ENCODE measurements around the gene NRF1.
"Not testable (repeated sequence)": the region's sequence is repeated elsewhere in the genome, so short reads cannot be mapped to it uniquely, and the experiment has no call there.

Gene NRF1

DNA sequence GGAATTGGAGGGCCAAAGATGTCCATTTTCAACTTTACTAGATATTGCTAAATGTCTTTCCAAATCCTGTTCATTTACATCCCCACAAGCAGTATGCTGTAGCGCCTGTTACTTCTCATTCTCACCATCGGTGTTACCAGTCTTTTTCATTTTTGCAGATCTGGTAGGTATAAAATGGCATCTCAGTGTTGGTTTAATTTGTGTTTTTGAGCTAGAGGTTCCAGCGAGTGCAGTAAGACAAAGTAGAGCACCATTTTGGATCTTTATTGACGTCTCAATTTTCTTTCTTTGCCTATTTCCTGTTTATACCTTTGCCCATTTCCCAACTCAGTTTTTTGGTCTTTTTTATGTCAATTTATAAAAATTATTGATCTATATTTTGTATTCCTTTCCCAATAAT lies 55.6 kb downstream of the NRF1 start:
- TF ChIP-seq, protein P1, sequence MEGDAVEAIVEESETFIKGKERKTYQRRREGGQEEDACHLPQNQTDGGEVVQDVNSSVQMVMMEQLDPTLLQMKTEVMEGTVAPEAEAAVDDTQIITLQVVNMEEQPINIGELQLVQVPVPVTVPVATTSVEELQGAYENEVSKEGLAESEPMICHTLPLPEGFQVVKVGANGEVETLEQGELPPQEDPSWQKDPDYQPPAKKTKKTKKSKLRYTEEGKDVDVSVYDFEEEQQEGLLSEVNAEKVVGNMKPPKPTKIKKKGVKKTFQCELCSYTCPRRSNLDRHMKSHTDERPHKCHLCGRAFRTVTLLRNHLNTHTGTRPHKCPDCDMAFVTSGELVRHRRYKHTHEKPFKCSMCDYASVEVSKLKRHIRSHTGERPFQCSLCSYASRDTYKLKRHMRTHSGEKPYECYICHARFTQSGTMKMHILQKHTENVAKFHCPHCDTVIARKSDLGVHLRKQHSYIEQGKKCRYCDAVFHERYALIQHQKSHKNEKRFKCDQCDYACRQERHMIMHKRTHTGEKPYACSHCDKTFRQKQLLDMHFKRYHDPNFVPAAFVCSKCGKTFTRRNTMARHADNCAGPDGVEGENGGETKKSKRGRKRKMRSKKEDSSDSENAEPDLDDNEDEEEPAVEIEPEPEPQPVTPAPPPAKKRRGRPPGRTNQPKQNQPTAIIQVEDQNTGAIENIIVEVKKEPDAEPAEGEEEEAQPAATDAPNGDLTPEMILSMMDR (IDR thresholded peaks at IDR 0.05; ENCODE audit: extremely low read depth, missing control alignments), result no peak
- no peak for DNase-seq (ENCODE audit: low spot score)

GRCh38 chr7:129667551-129667950 lies 56.0 kb downstream of the NRF1 start:
- DNase-seq (ENCODE audit: low spot score), result no peak
- TF ChIP-seq, protein P1 (IDR thresholded peaks at IDR 0.05; ENCODE audit: extremely low read depth, missing control alignments), result no peak

DNA sequence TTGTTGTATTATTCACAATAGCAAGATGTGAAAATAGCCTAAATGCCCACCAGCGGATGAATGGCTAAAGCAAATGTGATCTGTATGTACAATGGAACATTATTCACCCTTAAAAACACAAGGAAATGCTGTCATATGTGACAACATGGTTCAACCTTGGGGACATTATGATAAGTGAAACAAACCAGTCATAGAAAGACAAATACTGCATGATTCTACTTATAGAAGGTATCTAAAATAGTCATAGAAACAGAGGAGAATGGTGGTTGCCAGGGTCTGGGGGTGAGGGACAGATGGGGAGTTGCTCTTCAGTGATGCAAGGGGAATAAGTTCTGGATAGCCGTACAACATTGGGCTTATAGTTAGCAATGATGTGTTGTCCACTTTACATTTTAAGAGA lies 58.4 kb downstream of the NRF1 start:
- DNase-seq (ENCODE audit: low spot score), result no peak
- TF ChIP-seq, protein P1 (IDR thresholded peaks at IDR 0.05; ENCODE audit: extremely low read depth, missing control alignments), result no peak

GRCh38 chr7:129670656-129671055 lies 59.1 kb downstream of the NRF1 start:
- TF ChIP-seq, protein P1 (IDR thresholded peaks at IDR 0.05; ENCODE audit: extremely low read depth, missing control alignments), result no peak
- DNase-seq (ENCODE audit: low spot score), result no peak

DNA sequence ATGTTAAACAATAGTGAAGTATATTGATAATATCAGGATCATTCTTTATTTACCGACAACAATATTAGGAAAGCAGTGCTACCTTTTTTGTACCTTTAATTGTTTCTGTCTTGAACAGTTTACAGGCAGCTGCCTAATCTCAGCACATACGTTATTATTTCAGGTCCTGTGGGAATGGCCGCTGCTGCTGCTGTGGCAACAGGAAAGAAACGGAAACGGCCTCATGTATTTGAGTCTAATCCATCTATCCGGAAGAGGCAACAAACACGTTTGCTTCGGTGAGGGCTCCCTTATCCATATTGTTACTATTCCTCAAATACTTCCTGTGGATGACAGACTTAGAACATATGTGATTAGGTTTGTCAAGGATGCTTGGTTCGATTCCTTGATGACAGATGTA lies 59.7 kb downstream of the NRF1 start:
- TF ChIP-seq, protein P1 (IDR thresholded peaks at IDR 0.05; ENCODE audit: extremely low read depth, missing control alignments), result no peak
- no peak for DNase-seq (ENCODE audit: low spot score)

GRCh38 chr7:129674475-129674874 lies 63.0 kb downstream of the NRF1 start:
- DNase-seq (ENCODE audit: low spot score), result not testable (repeated sequence)

DNA sequence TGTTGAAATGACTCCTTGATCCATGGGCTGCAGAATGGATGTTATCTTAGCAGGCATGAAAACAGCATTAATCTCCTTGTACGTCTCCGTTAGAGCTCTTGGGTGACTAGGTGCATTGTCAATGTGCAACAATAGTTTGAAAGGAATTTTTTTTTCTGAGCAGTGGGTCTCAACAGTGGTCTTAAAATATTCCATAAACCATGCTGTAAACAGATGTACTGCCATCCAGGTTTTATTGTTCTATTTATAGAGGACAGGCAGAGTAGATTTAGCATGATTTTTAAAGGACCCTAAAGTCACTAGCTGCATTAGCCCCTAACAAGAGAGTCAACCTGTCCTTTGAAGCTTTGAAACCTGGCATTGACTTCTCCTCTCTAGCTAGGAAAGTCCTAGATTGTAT lies 64.0 kb downstream of the NRF1 start:
- TF ChIP-seq, protein P1 (IDR thresholded peaks at IDR 0.05; ENCODE audit: extremely low read depth, missing control alignments), result no peak
- no peak for DNase-seq (ENCODE audit: low spot score)

GRCh38 chr7:129676017-129676897 lies 64.7 kb downstream of the NRF1 start:
- DNase-seq (ENCODE audit: low spot score), result no peak
- TF ChIP-seq, protein P1 (IDR thresholded peaks at IDR 0.05; ENCODE audit: extremely low read depth, missing control alignments), result no peak
